CD4-positive, alpha-beta T cell treated with Interleukin-4 for 4 hours (primary cell): ENCODE measurements around the gene LETMD1.
"Not testable (repeated sequence)": the region's sequence is repeated elsewhere in the genome, so short reads cannot be mapped to it uniquely, and the experiment has no call there.

Source experiments
- DNase-seq: peaks from one replicate; pipeline ENCODE4 v3.0.0-alpha.2; 2020

LETMD1 gene, protein sequence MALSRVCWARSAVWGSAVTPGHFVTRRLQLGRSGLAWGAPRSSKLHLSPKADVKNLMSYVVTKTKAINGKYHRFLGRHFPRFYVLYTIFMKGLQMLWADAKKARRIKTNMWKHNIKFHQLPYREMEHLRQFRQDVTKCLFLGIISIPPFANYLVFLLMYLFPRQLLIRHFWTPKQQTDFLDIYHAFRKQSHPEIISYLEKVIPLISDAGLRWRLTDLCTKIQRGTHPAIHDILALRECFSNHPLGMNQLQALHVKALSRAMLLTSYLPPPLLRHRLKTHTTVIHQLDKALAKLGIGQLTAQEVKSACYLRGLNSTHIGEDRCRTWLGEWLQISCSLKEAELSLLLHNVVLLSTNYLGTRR

GRCh38 chr12:51047655-51048540 is at the start of gene LETMD1:
TSS of gene LETMD1 (plus strand) at chr12:51048327. CDS start at chr12:51048357, 30 bp downstream.
- peak; percentile 96 for DNase-seq

- DNase-seq = no peak
Observed at GRCh38 chr12:50999093-50999492, 49.0 kb upstream of the LETMD1 start.

DNA sequence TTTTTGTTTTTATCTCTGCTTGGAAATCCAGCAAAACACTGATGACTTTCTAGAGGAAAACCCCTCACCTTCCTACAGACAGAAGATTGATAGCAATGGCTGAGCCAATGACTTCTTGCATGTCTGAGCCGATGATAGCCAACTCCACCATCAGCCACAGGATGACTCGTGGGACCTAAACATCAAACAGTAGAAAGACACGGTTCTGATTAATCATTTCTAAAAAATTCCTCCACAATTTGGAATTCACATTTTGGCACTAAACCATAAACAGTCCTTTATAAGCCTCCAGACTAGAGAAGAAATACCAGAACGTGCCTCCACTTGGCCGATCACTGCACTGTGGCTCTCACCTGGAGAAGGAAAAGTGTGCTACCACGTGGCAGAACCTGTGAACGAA is 47.9 kb upstream of the LETMD1 start:
- no peak for DNase-seq

- no peak for DNase-seq
Observed at GRCh38 chr12:51001799-51002198, 46.3 kb upstream of the LETMD1 start.

DNA sequence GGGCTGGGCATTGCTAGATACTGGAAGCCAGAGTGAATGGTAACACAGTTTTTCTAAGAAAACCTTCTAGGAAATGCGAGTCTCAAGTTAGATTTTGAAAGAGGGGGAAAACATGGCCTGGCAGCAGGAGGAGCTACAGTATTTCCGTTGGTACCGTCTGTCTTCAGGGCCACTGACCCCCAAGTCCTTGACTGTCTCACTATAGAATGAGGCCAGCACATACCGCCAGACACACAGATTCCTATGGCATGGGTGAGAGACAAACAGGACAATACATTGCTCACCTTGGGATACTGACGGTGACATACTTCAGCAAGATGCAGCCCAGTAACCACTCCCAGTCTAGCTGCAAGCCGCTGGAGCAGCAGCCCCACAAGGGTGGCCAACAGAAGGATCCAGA is 43.6 kb upstream of the LETMD1 start:
- no peak for DNase-seq

- no peak for DNase-seq
Observed at GRCh38 chr12:51005030-51005429, 43.1 kb upstream of the LETMD1 start.

DNA sequence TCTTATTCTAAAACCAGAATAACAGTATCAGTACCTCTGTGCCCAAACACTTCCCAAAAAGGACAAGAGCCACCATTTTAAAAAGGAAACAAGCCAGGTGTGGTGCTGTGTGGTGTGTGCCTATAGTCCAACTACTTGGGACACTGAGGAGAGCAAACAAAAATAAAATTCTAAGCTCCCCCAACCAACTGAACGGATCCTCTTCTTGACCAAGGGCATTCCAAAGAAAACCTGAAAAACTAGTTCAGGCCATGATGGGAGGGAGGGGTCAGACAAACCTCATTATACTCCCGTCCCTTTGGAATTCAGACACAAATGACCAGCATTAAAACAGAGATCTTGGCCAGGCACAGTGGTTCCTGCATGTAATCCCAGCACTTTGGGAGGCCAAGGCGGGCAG is 42.5 kb upstream of the LETMD1 start:
- no peak for DNase-seq

DNA sequence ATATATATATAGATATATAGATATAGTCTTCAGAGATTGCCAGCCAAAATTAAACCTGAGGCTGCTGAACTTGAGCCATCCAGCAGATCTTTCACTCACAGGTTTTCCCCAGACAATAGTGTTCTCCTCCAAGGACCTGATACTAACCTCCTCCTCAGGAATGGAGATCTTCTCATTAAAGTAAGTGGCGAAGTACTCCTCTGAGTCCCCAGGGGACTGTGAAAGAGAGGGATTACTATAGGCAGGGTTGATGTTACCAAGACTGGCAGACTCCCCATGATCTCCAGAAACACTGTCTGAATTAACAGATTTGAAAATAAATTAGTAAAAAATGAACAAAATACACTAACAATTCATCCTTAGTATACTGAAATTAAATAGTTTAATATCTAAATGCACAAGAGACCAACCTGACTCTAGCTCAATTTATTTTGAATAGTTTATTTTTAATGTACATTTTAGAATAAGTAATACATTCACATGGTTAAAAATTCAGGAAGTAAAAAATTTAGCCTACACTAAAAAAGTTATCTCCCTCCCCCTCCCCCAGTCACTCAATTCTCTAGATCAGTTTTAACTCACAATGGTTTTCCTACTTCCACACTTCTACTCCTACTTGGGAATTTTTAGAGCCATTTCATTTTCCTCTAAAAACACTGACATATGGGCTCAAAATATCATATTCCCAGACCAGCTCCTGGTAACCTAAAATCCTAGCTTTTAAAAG is 39.6 kb upstream of the LETMD1 start:
- DNase-seq = no peak

- DNase-seq = peak; percentile 56
Observed at GRCh38 chr12:51009056-51009440, 39.1 kb upstream of the LETMD1 start.

DNA sequence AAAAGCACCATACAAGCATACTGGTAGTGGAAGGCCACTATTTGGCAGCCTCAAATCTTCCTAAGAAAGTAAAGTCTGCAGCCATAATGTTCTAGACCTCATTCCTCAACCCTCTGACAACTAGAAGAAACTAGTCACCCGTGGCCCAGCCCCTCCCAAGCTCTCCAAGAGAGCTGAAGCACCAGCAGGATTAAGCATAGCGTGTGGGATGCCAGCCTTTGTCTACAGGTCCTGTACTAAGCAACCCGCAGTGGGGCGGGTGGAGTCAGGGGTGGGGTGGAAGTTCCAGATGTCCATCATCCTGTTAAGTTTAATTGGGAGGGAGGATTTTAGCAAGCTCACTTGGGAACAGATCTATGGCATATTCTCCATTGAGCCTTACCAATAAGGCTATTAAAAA is 36.2 kb upstream of the LETMD1 start:
- no peak for DNase-seq

DNA sequence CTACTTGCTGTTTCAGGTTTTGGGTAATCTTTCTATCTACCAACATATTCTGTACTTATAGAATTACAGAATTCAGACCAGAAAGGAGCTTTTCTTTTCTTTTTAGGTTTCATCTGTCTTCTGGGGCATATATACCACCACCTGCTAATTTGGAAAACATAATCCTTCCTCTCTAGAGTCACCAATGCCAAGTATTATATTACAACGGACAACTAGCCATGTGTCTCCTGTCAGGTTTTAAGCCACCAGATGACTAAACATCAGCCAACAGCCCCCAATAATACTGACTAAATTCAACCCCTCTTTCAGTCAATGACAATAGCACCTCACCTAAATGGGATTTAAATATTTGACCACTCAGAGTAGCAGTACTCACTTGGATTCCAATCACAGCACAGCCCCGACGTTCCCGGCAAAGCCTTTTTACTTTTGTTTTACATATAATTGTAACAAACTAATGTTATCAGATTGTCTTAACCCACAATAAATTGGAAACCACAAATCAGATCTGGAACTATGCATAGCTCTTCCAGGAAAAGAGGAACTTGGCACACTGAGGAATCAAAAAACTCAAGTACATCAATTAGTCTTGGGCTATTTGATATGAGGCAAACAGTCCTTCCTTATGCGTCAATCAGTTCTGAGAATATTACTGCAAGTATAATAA is 35.4 kb upstream of the LETMD1 start:
- no peak for DNase-seq

DNA sequence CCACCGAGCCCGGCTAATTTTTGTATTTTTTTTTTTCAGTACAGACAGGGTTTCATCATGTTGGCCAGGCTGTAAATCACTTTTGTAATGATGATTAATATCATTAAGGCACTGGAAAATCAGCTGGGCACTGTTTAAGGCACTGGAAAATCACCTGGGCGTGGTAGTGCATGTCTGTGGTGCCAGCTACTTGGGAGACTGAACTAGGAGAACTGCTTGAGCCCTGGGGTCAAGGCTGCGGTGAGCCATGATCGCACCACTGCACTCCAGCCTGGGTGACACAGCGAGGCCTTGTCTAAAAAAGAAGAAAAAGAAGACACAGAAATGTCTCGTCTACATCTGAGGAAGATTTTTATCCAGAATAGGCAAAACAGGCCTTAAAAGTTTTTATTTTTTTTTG is 34.7 kb upstream of the LETMD1 start:
- DNase-seq = no peak

DNA sequence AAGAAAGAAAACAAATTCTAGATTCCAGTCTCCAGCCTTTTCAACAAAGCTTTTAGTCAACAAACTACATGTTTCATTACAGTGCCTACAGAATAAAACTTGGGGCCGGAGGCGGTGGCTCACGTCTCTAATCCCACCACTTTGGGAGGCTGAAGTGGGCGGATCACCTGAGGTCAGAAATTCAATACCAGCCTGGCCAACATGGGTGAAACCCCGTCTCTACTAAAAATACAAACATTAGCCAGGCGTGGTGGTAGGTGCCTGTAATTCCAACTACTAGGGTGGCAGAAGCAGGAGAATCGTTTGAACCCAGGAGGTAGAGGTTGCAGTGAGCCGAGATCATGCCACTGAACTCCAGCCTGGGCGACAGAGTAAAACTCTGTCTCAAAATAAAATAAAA is 33.7 kb upstream of the LETMD1 start:
- DNase-seq = not testable (repeated sequence)

DNA sequence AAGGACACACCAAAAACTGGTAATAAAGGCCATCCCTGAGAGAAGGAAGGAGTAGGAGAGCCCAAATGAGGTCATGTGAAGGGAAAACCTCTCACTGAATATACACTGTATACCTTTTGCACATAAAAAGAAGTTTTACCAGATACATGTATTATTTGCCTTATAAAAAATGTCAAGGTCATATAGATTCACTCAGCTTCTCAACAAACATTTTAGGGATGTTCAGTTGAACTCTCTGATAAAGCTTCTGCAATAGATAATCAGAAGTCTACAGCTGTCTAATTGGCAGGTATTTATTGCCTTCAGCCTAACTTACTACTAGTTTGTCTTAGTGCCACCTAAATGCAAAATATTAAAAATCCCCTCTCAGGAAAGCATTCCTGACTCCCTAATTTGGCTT is 30.7 kb upstream of the LETMD1 start:
- no peak for DNase-seq

GRCh38 chr12:51018956-51019355 is 29.2 kb upstream of the LETMD1 start:
- no peak for DNase-seq

- no peak for DNase-seq
Observed at GRCh38 chr12:51019927-51020326, 28.2 kb upstream of the LETMD1 start.

DNA sequence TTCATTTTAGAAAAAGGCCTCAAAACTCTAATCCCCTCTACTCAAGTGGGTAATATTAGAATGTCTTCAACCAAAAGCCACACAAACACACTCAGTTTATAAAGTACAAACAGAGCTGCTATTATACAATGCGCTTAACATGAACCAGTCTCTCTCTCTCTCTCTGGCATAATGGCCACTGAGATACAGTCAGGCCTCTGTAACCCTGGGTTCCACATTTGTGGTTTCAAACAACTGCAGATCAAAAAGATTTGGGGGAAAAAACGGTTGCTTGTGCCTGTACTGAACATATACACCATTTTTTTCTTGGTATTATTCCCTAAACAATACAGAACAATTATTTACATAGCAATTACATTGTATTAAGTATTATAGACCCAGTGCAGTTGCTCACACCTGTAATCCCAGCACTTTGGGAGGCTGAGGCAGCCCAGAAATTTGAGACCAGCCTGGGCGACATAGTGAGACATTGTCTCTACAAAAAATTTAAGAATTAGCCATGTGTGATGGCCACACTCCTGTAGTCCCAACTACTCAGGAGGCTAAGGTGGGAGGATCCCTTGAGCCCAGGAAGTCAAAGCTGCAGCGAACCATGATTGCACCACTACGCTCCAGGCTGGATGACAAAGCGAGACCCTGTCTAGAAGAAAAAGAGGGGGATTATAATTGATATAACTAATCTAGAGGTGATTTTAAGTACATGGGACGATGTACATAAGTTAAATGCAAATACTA is 27.5 kb upstream of the LETMD1 start:
- DNase-seq = no peak

DNA sequence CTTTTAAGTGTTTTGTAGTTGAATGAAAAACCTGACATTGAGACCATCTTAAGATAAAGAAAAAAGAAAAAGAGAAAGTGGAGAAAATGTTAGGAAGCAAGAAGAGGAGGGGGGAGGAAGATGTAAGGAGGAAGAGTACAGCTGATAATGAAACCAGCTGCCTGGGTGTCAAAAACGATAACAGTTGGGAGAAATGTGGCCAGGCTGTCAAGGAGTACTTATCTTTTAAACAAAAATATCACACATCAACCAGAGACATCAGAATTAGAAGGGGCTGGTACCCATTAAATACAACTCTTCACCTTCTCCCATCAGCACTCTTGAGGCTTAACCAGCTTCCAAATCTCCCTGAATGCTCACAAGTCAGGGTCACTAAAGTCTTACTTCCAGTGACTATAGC is 26.4 kb upstream of the LETMD1 start:
- no peak for DNase-seq

DNA sequence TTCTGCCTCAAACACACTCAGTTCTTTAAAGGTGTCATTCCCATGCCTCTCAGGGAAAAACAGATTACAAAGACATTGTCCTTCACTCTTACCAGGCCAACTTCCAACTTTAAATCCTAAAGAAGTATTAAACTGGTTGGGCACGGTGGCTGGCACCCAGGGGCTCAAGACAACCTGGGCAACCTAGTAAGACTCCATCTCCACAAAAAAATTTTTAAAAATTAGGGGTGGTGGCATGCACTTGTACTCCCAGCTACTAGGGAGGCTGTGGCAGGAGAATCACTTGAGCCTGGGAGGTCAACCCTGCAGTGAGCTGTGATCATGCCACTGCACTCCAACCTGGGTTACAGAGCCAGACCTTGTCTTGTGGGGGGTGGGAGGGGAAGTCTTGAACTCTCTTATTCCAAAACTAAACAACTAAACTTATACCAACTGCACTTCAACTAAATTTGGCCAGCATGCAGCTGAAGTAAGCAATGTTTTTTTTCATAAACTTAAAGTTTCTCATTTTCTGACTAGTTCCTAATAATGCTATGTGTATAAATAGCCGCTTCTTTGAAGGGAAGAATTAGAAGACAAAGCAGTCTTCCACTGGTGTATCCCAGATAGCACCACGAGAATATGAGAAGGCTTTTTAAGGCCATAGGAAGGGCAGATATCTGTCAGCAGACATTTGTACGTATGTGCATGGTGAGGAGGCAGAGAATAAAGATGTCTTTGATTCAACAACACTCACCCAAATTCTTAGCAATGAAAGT is 24.3 kb upstream of the LETMD1 start:
- DNase-seq = no peak

- DNase-seq = no peak
Observed at GRCh38 chr12:51025338-51025835, 22.7 kb upstream of the LETMD1 start.
